K562 (cell line): ENCODE measurements around the gene ZMIZ1. TPM values are rescaled to one million over a fixed set of nuclear protein-coding genes. Genes with fewer than 3 reads are reported as not detected.

Experiments
- ATF1 ChIP-seq, 2 experiments: fragments of 450-650 bp in 1 of 2; IDR thresholded peaks; 2 replicates each; pipeline ENCODE4 v1.6.1; 2016; ENCODE audit warnings: missing compliant biosample characterization in 1 of 2, missing genetic modification characterization in 1 of 2
- ATF7 ChIP-seq: fragments of 450-650 bp; IDR thresholded peaks from 2 replicates; pipeline ENCODE4 v1.7.1; 2014; ENCODE audit warnings: mild to moderate bottlenecking, moderate library complexity
- C11orf30 ChIP-seq: fragments of 450-650 bp; IDR thresholded peaks from 2 replicates; pipeline ENCODE4 v1.6.1; 2016; ENCODE audit warnings: low read depth, mild to moderate bottlenecking
- CBX2 ChIP-seq: fragments of 200-600 bp; sonication (generic); IDR thresholded peaks from one replicate; pipeline ENCODE4 v1.6.1; 2012; ENCODE audit warnings: mild to moderate bottlenecking, low read length, inconsistent platforms; ENCODE audit not compliant: insufficient read depth, poor library complexity, severe bottlenecking
- FOSL1 ChIP-seq: fragments of 200-800 bp; sonication (Bioruptor generic); conservative IDR thresholded peaks from 2 replicates; pipeline ENCODE4 v1.6.1; 2016; ENCODE audit warnings: missing genetic modification characterization, missing compliant biosample characterization
- GATAD2B ChIP-seq: fragments of 450-650 bp; IDR thresholded peaks from 2 replicates; pipeline ENCODE4 v1.6.1; 2017; ENCODE audit warnings: mild to moderate bottlenecking, borderline replicate concordance
- HMG20B ChIP-seq: fragments of 250-450 bp; sonication (Bioruptor Pico); IDR thresholded peaks from 2 replicates; pipeline ENCODE4 v1.5.0; 2021; ENCODE audit warnings: mild to moderate bottlenecking
- JUND ChIP-seq, 2 experiments: IDR thresholded peaks; 2 replicates in 1 of 2; 3 replicates in 1 of 2; pipeline ENCODE4 v1.6.1; 2011; ENCODE audit warnings: borderline replicate concordance in 2 of 2, low read depth in 2 of 2, low read length in 2 of 2, improper control_type of control experiment in 1 of 2, missing biosample characterization in 1 of 2, missing genetic modification characterization in 1 of 2, missing genetic modification reagents in 1 of 2
- L3MBTL2 ChIP-seq: fragments of 450-650 bp; IDR thresholded peaks from 2 replicates; pipeline ENCODE4 v1.6.1; 2016; ENCODE audit warnings: mild to moderate bottlenecking, moderate library complexity
- MAFF ChIP-seq: IDR thresholded peaks from 2 replicates; pipeline ENCODE4 v1.6.1; 2012; ENCODE audit warnings: low read length, improper control_type of control experiment
- MAX ChIP-seq: sonication (generic); formaldehyde crosslinking; IDR thresholded peaks from 2 replicates; pipeline ENCODE4 v1.9.0; 2022; ENCODE audit warnings: mild to moderate bottlenecking, missing genetic modification reagents
- MYC ChIP-seq, 2 experiments: fragments of 250-450 bp in 1 of 2; sonication (Bioruptor Pico) in 1 of 2; IDR thresholded peaks; 2 replicates each; pipeline versions ENCODE4 v1.5.1 to v1.6.1; 2012 to 2021; ENCODE audit warnings: low read depth in 2 of 2, borderline replicate concordance in 1 of 2, improper control_type of control experiment in 1 of 2, low read length in 1 of 2, mild to moderate bottlenecking in 1 of 2, moderate library complexity in 1 of 2
- NR2C1 ChIP-seq, 2 experiments: fragments of 450-650 bp; IDR thresholded peaks; 2 replicates each; pipeline ENCODE4 v1.6.1; 2017; ENCODE audit warnings: mild to moderate bottlenecking in 2 of 2, antibody characterized with exemption in 1 of 2, inconsistent platforms in 1 of 2, missing compliant biosample characterization in 1 of 2, missing genetic modification characterization in 1 of 2
- SAP30 ChIP-seq: fragments of 200-600 bp; sonication (generic); IDR thresholded peaks from 2 replicates; pipeline ENCODE4 v1.6.1; 2012; ENCODE audit warnings: borderline replicate concordance, low read depth, mild to moderate bottlenecking, moderate library complexity, low read length, control low read depth, inconsistent platforms; ENCODE audit not compliant: insufficient read depth, poor library complexity, severe bottlenecking
- SETDB1 ChIP-seq: IDR thresholded peaks from one replicate; pipeline ENCODE4 v1.6.1; 2012; ENCODE audit warnings: low read length, control low read depth, inconsistent platforms
- SIN3A ChIP-seq, 2 experiments: fragments of 150-350 bp in 1 of 2; IDR thresholded peaks; 2 replicates each; pipeline ENCODE4 v1.6.1; 2011 to 2016; ENCODE audit warnings: borderline replicate concordance in 2 of 2, low read depth in 2 of 2, low read length in 2 of 2, mild to moderate bottlenecking in 2 of 2, moderate library complexity in 2 of 2; ENCODE audit not compliant: control insufficient read depth in 1 of 2
- STAG1 ChIP-seq: sonication (generic); formaldehyde crosslinking; IDR thresholded peaks from 2 replicates; pipeline ENCODE4 v1.5.0; 2020; ENCODE audit warnings: missing genetic modification reagents, borderline replicate concordance
- TAF9B ChIP-seq: fragments of 450-650 bp; IDR thresholded peaks from 2 replicates; pipeline ENCODE4 v1.6.1; 2018; ENCODE audit warnings: mild to moderate bottlenecking; ENCODE audit not compliant: partially characterized antibody
- UBTF ChIP-seq, 2 experiments: IDR thresholded peaks; 2 replicates each; pipeline ENCODE4 v1.6.1; 2012; ENCODE audit warnings: improper control_type of control experiment in 2 of 2, low read depth in 2 of 2, low read length in 2 of 2, borderline replicate concordance in 1 of 2
- ZNF316 ChIP-seq: fragments of 450-650 bp; IDR thresholded peaks from 2 replicates; pipeline ENCODE4 v1.6.1; 2016
- ZNF589 ChIP-seq: fragments of 200-800 bp; sonication (Bioruptor generic); IDR thresholded peaks from 2 replicates; pipeline ENCODE4 v1.6.1; 2016; ENCODE audit warnings: low read depth, missing genetic modification characterization, missing compliant biosample characterization
- polyA plus RNA-seq, 8 experiments: library from polyadenylated mRNA; depleted of rRNA in 4 of 8; stranded (reverse) in 5 of 8; unstranded in 3 of 8; fragments of >200 nt; fragmentation: Nextera tagmentation in 2 of 8; fragmentation: Illumina TruSeq in 1 of 8; extraction: Ambion mirVana in 2 of 8; extraction: Trizol in 1 of 8; gene quantifications; 2 replicates each; pipeline versions ENCODE4 v1.2.1 to v1.2.3, GENCODE V29; 2011 to 2014; ENCODE audit warnings: inconsistent platforms in 1 of 8, missing spikeins in 1 of 8
- total RNA-seq, 7 experiments: library from RNA; depleted of rRNA in 6 of 7; stranded (reverse); fragments of >200 nt in 6 of 7; fragmentation: Illumina TruSeq in 2 of 7; extraction: Trizol in 2 of 7; gene quantifications; 2 replicates each; pipeline versions ENCODE4 v1.2.1 to v1.2.3, GENCODE V29; 2011 to 2021; ENCODE audit warnings: low replicate concordance in 1 of 7
- TF ChIP-seq, protein P1 (sequence below): fragments of 450-650 bp; formaldehyde crosslinking; IDR thresholded peaks from 2 replicates; pipeline ENCODE4 v1.4.0; 2020; ENCODE audit warnings: mild to moderate bottlenecking, moderate library complexity

ZMIZ1 gene
- total and polyA plus RNA-seq, 9 of the 15 experiments (the other 6 are each of a cell fraction or from before 2014, with no cell fraction given): 1.0 to 37.3 (median 4.3) TPM

GRCh38 chr10:79239275-79239779 is 170.6 kb downstream of the ZMIZ1 start (continued):
- TF ChIP-seq UBTF (IDR thresholded peaks at IDR 0.05; ENCODE audit: borderline replicate concordance in 1 of 2, low read depth in 2 of 2, low read length in 2 of 2) (0 out of 4 replicates have a peak, but pooled peaks of 1 of the 2 experiments have one; percentile 36), ATF1 (CRISPR knock-in tag; IDR thresholded peaks at IDR 0.05) (no peak), ATF1 (tag; IDR thresholded peaks at IDR 0.05) (peak; percentile 10; the same call in 1 of the 2 replicates), MAFF (peak; percentile 69), JUND (IDR thresholded peaks at IDR 0.05; ENCODE audit: borderline replicate concordance, low read depth, low read length) (peak; percentile 64; the same call in 1 of the 2 replicates), JUND (tag; IDR thresholded peaks at IDR 0.05; ENCODE audit: borderline replicate concordance, low read depth, low read length) (peak; percentile 20; the same call in 1 of the 3 replicates), C11orf30 (peak; percentile 96), HMG20B (CRISPR knock-in tag) (no peak), SETDB1 (peak; percentile 81), SIN3A (IDR thresholded peaks at IDR 0.05; ENCODE audit: borderline replicate concordance in 2 of 2, control insufficient read depth in 1 of 2, low read depth in 2 of 2, low read length in 2 of 2) (peak in 1 of 2 experiments; percentile 19; a peak in 1 of 4 replicates), FOSL1 (tag) (peak; percentile 20; the same call in 1 of the 2 replicates), TAF9B (no peak), MAX (CRISPR knock-in tag) (peak; percentile 73), MYC (IDR thresholded peaks at IDR 0.05; ENCODE audit: low read depth, low read length) (peak; percentile 78), MYC (CRISPR knock-in tag; IDR thresholded peaks at IDR 0.05; ENCODE audit: borderline replicate concordance, low read depth) (no peak), ATF7 (peak; percentile 55; the same call in 1 of the 2 replicates), CBX2 (no peak), STAG1 (CRISPR knock-in tag) (peak; percentile 17; the same call in 1 of the 2 replicates), ZNF589 (no peak), ZNF316 (peak; percentile 94), L3MBTL2 (peak; percentile 77), SAP30 (peak; percentile 63), NR2C1 (IDR thresholded peaks at IDR 0.05) (no peak), NR2C1 (tag; IDR thresholded peaks at IDR 0.05) (no peak), GATAD2B (no peak)
- TF ChIP-seq, protein P1, sequence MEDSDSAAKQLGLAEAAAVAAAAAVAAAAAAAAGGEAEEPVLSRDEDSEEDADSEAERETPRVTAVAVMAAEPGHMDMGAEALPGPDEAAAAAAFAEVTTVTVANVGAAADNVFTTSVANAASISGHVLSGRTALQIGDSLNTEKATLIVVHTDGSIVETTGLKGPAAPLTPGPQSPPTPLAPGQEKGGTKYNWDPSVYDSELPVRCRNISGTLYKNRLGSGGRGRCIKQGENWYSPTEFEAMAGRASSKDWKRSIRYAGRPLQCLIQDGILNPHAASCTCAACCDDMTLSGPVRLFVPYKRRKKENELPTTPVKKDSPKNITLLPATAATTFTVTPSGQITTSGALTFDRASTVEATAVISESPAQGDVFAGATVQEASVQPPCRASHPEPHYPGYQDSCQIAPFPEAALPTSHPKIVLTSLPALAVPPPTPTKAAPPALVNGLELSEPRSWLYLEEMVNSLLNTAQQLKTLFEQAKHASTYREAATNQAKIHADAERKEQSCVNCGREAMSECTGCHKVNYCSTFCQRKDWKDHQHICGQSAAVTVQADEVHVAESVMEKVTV (CRISPR knock-in tag): no peak
